GM19023 (cell line): ENCODE results near the gene ARHGAP11A.

Experiments used
- ATAC-seq: cut with Tn5 transposase; IDR thresholded peaks from one replicate; pipeline ENCODE4 v1.9.1; 2021; ENCODE audit warnings: mild to moderate bottlenecking, moderate library complexity; ENCODE audit not compliant: unreplicated experiment

The ARHGAP11A gene

GRCh38 chr15:32652178-32652577 lies 36.9 kb downstream of the ARHGAP11A start:
- no peak for ATAC-seq

DNA sequence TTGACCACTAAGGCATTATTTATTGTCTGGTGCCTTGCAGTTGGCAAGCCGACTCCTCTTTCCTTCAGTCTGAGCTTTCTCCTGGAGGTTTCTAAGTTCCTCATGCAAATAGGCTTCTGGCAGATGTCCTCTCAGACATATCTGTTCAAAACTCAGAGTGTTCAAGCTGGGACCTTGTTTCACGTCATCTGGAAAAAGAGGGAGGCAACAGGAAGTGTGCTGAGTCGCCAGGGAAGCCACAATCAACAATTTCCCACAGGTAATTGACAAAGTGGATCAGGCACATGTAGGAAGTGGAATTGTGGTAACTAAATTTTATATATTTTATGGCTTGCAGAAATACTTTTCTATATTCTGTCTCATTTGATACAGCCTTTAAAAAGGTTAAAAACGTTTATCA lies 40.8 kb downstream of the ARHGAP11A start:
- ATAC-seq = no peak

GRCh38 chr15:32656496-32656895 lies 41.2 kb downstream of the ARHGAP11A start:
- ATAC-seq = no peak

DNA sequence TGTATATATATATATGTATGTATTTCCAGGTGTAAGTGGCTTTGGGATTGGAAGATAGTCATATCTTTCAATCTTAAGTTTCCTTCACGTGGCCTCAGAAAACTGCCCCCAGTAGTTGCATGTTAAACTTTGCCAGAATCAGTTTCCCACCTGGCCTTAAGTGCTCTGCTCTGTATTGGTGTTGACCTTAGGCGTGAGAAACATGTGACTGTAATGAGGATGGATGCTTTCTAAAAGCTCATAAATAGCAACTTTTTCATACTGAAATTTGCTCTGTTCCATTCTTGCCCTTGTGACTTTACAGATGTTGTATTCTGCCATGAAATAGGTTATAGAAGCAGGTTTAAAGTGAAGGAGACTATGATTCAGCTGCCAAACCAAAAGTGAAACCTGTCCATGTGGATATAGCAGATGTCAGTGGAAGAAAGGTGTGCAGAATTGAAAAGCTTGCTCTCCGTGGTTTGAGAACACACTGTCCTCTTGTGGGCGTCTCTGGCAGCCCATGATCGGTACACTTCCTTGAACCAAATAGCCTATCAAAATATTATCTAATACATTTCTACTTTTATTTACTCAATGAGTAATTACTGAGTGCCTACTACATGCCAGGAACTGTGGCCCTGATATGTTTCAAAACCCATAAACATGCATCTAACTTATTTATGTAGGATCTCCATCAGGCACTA lies 42.0 kb downstream of the ARHGAP11A start:
- no peak for ATAC-seq

DNA sequence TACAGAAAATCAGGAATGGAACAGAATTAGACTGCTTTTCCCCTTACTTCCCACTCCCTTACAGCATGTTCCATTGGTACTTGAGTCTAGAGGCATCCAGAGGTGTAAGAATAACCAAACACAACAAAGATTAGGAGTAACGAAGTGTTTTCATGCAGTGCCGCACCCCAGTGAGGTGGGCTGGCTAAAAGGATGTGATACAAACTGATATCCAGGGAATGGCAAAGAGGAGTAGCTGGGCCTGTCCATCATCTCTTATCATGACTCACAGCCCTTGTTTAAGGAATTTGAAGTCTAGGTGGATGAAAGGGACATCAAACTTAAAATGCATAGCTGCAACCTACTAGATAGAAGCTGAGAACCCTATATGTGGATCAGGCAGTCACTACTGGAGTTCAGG lies 42.6 kb downstream of the ARHGAP11A start:
- no peak for ATAC-seq

GRCh38 chr15:32659340-32660155 lies 44.2 kb downstream of the ARHGAP11A start:
- no peak for ATAC-seq

DNA sequence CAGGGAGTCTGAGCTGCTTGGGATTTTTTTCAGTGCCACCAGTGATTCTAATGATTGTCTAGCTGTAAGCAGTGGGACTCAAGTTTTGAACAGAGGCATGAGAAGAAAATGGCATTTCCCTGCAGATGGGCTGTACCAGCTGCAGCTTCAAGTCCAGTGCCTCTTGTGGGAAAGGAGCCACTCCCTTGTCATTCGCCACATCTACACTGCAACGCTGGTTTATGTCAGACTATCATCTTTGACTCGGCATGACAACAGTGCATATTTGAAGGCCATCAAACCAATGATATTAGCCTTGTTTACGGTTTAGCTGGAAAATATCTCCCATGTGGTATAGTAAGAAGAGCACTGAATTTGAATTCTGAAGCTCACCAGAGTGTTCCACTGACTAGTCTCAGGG lies 48.4 kb downstream of the ARHGAP11A start:
- ATAC-seq = no peak

- no peak for ATAC-seq
Observed at GRCh38 chr15:32664796-32665195, 49.5 kb downstream of the ARHGAP11A start.

DNA sequence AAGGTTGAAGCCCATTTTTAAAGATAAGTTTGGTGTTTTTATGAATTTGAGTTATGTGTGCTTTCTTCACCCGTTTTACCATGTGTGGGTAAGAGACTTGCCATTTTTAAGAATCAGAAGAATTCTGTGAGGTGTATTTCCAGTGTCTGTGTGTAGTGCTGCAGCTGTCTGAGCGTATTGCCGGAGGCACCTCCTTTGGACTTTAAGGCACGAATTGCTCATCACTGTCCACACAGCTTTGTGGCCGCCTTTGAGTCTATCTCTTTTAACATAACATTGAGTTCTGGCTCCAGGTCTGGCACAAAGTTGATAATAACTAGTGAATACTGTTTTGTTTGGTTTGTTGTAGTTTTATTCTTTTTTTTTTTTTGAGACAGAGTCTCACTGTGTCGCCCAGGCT lies 52.0 kb downstream of the ARHGAP11A start:
- ATAC-seq = no peak

DNA sequence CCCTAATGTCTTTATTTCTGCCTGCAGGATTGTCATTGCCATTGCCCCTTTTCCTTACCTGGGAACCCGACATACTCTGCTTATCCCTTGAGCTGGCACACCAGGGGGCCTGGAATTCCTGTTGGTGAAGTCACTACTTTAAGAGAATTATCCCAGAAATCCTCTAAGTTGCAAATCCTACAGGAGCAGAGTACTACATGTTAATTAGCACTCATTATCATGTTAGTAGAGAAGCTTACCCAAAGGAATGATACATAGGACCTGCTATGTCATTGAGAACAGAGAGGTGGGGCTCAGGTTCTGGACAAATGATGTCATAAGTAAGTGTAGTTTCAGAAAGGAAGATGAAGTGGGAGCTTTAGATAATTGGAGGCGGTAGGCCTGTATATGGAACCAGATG lies 53.6 kb downstream of the ARHGAP11A start:
- no peak for ATAC-seq

- ATAC-seq = no peak
Observed at GRCh38 chr15:32669896-32670611, 54.8 kb downstream of the ARHGAP11A start.

DNA sequence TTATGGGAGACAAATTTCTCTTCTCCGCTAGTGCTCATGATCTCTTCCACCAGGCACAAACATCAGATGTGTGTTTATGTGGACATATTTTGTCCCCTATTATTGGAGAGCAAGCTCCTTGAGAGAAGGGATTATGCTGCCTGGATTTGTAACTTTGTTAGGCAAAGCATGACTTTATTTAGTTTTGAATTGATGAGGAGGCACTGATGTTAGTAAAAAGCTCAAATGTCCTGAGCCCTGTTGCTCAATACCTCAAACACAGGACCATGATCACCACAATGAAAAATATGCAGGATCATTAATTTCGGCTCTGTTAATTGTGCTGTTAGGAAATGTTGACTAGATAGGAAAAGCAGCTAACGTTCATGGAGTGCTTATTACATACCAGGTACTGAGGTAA lies 55.3 kb downstream of the ARHGAP11A start:
- no peak for ATAC-seq

GRCh38 chr15:32671339-32672325 lies 56.3 kb downstream of the ARHGAP11A start:
- no peak for ATAC-seq

DNA sequence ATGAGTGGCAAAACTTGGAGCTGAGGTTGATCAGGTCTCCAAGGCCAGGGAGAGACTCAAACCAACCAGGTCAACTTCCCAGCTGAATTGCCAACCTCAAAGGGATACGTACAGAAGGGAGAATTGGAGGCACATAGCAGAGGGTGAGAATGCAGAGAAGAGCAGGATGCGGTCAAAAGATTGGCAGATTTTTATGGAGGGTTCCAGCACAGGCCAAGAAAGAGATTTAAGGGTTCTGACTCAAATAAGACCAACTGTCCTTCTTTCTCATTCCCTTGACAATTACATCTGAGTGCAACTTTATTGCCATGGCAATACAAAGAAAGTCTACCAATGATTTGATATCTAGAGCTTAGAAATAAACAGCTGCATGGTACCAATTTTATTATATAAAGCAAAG lies 59.4 kb downstream of the ARHGAP11A start:
- ATAC-seq = no peak

GRCh38 chr15:32675466-32675865 lies 60.2 kb downstream of the ARHGAP11A start:
- no peak for ATAC-seq

- ATAC-seq = no peak
Observed at GRCh38 chr15:32676169-32676568, 60.9 kb downstream of the ARHGAP11A start.

DNA sequence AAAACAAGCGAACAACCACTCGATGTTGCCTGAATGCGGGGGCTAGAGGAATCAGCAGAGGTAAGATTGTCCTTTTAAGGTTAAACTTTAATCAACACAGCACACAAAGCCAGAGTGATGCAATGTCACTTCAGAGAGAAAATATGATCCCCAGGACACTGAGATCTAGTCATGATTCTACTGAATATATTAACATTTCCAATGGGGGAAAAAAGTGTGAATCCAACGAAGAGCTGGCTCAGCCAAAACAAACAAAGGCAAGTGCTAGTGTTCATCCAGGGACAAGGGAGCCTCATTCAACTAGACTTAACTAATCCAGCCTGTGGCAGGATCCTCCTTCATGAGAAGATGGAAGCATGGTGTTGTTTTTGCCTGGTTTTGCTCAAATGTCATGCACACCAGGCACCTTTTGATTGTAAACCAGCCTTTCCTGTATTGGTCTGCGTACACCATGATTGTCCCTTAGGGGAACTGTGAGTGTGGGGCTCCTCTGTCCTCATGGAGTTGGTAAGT lies 62.0 kb downstream of the ARHGAP11A start:
- ATAC-seq = no peak

DNA sequence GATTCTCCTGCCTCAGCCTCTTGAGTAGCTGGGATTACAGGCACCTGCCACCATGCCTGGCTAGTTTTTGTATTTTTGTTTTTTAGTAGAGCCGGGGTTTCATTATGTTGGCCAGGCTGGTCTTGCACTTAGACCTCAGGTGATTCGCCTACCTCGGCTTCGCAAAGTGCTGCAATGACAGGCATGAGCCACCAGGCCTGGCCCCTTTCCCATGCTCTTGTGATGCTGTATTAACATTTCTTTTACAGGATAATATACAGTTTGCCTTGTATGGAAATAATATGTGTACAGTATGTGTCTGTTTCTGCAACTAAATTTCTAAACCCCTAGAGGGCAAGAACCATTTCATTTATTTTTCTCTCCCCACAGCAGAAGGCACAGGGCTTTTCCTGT lies 64.0 kb downstream of the ARHGAP11A start:
- ATAC-seq = no peak

GRCh38 chr15:32682569-32682968 lies 67.3 kb downstream of the ARHGAP11A start:
- no peak for ATAC-seq

GRCh38 chr15:32682977-32683630 lies 67.8 kb downstream of the ARHGAP11A start:
- no peak for ATAC-seq
